NCI-H345 (cell line): ENCODE data around the gene PNMT.
A peak's percentile ranks its signal among the peaks of the same experiment; 100 is the strongest.

ENCODE experiments used
- DNase-seq: peaks from one replicate; lab custom pipeline; 2025; lab: John Stamatoyannopoulos, UW

PNMT gene

DNA sequence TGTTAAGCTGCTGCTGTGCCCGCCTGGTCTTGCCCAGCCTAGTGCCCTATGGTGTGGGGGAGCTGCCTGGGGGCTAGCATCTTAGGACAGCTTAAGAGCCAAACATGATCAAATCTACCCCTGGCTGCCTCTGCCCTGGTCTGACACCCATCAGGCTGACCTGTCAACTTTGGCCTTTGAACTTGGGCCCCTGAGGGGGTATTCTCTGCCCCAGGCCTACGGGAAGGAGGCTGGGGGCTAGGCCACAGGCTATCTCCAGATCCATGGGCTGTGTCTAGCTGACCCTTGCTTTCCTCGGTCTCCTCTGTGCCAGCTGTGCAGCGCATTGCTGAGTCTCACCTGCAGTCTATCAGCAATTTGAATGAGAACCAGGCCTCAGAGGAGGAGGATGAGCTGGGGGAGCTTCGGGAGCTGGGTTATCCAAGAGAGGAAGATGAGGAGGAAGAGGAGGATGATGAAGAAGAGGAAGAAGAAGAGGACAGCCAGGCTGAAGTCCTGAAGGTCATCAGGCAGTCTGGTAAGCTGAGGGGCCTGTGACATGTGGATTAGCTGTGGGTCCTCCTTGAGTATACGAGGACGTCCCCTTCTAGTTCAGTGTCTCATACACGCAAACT is 34.6 kb upstream of the PNMT start:
- no peak for DNase-seq

DNA sequence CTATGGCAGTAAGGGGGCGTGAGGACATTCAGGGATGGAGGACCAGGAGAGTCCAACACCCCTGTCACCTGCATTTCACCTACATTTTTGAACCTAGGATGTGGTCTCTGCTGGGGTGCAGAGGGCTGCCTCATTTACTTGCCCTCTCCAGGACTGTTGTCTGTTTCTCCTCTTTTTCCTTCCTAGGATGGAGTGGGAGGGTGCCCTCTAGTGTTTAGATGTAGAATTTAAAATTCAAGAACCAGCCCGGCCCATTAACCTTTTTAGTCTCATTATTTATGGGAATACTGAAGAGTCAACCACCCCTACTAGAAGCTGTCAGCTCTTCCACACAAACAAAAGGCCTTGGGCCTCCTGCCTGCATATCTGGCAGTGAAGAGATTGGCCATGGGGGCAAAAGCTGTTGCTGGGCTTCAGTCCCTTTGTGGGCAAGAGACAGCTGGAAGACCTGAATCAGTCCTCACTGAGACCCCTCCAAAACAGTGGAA is 33.8 kb upstream of the PNMT start:
- DNase-seq, result peak; percentile 38

DNA sequence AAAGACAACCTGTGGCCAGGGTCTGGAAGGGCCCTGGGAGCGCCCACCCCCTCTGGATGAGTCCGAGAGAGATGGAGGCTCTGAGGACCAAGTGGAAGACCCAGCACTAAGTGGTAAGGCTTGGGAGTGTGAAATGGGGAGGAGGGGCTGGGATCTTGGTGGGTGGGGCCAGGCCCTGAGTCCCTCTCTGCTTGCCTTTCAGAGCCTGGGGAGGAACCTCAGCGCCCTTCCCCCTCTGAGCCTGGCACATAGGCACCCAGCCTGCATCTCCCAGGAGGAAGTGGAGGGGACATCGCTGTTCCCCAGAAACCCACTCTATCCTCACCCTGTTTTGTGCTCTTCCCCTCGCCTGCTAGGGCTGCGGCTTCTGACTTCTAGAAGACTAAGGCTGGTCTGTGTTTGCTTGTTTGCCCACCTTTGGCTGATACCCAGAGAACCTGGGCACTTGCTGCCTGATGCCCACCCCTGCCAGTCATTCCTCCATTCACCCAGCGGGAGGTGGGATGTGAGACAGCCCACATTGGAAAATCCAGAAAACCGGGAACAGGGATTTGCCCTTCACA is 32.6 kb upstream of the PNMT start:
- no peak for DNase-seq

DNA sequence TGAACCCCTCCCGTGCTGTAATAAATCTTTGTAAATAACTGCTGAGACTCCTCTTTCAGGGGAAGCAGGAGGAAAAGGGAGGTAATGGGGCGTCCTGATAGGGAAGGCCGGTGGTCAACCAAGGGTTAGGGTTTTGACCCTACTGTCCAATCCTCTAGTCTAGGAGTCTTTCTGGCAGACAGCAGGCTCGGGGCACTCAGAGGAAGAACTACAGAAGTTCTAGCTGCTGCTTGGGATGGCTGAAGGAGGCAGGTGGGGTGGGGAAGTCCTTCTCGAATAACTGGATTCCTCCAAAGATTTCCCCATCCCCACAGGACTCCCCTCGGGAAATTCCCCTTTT is 31.7 kb upstream of the PNMT start:
- no peak for DNase-seq

DNA sequence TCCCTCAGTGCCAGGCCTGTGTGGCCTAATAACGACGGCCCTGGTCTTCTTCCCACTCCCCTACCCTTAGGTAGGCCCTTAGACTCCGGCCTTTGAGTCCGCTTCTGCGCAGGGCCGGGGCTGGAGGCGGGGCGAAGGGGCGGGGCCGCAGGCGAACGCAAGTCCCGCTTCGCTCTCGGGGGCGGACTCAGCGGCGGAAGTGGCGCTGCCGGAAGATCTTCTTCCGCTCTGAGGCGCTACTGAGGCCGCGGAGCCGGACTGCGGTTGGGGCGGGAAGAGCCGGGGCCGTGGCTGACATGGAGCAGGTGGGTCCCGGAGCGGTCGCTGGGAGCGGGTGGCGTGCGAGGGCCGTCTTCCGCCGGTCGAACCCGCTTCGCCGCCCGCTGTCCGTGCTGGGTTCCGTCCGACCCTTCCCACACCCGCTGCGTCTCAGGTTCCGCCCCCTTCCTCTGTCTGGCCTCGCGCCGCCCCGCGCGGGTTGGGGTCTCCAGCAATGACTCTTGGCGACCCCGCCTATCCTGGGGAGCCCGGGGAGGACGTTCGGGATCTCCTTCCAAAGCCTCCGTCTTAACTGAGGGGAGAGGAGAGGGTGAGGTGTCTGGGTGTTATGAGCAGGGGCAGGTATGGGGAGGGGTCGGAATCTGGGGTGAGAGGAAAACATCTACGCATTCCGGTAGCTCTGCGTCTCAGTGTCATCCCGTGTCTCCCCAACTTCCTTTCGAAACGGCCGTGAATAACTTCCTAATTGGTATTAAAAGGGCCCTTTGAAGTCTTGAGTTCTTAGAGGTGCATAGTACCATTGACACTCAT is 31.1 kb upstream of the PNMT start, which contains the start of gene STARD3:
Gene STARD3 (plus strand): TSS at position 218 of the 810 bp plus-strand sequence. CDS start 16,388 bp downstream, outside the sequence.
- DNase-seq, result peak; percentile 91

DNA sequence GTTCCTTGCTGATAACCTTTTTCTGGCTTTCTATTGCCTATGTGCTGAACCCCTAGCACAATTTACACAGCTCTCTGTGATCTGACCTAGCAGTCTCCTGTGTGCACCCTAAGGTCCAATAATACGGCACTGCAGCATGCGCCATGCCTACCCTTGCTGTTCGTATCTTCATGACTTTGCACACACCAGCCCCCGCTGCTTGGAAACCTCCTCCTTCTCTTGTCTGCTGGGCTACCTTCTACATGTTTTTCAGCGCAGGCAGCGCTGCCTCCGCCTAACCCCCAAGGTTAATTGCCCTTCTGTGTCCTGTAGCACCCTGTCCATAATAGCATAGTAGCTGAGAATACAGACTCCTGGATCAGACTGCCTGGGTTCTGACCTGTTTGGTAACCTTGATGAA is 29.9 kb upstream of the PNMT start:
- no peak for DNase-seq

DNA sequence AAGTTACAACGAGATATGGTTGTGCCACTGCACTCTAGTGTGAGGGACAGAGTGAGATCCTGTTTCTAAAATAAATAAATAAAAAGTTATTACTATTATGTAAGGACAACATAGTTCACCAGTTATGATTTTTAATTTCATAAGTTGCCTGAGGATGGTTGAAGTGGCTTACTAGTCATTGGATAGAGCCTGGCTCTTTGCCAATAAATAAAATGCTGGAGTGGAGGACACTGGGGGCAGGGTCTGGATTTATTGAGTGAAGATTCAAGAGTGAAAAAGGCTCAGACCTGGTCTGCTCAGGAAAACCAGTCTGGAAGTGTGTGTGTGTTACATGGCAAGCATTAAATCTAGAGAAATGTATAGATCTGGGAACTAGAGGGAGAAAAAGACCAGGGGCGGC is 29.2 kb upstream of the PNMT start:
- DNase-seq, result no peak

DNA sequence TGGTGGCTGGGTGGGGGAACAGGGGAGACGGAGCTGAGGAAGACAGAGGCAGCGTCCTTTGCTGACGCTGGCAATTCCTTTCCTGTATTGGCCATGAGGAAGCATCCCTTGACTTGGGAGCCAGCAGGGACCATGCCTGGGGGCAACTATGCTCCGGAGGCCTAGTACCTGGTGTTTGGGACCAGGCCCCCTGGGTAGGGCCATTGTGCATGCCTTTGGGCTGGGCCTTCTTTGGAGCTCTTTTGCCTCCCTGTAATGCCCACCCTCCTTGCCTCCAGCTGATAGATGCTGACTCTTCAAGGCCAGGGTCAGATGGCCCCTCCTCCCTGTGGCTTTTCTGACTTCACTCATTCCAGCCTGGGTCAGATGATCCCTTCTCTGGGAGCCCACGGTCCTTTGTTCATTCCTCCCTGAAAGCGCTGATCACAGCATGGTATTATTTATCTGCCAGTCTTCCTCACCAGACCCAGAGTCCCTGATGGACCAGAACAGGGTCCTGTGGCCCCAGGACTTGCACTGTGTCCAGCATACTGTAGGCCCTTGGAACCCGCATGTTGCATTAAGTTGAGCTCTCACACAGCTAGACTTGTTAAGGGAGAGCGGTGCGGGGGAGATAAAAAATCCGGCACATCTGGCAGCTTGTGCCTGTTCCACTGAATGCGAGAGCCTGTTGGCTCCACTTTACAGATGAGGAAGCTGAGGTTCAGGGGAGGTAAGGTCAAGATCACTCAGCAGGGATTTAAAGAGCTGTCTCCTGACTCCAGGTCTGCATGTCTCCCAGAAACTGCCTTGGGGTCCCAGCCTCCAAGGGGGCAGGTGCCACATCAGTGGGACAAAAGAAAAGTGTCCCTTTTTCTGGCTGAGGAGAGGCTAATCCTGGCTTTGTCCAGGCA is 28.4 kb upstream of the PNMT start:
- DNase-seq, result no peak

DNA sequence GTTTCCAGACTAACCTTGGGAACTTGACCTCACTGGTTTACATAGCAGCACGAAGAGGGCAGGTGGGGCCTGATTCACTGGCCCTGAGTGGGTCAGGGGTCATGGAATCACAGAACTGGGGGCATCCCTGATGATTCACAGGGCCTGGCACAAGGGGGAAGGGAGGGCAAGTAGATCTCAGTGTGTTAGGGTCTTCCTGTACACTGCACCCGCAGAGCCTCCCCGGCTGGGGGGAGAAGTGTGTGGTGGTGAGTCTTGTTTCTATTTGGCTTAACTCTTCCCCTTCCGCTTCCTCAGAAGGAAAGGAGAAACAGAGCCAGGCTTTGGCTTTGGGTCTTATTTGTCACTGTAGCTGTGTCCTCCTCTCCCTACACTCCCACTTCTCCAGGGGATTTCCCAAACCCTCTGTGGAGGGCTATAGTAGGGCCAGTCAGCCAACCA is 27.6 kb upstream of the PNMT start:
- no peak for DNase-seq

DNA sequence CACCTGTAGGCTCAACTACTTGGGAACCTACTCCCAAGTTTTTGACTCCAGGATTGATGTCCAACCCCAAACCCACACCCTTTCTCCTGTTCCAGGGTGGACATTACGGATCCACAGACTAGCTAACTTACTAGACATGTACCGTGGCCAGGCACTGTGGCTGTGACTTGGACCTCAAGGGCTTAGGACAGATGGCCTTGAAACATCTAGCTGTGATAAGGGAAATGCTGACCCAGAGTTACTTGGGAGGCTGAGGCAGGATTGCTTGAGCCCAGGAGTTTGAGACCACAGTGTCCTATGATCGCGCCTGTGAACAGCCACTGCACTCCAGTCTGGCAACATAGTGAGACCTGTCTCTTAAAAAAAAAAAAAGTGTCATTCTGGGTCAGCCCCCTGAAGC is 27.2 kb upstream of the PNMT start:
- no peak for DNase-seq

DNA sequence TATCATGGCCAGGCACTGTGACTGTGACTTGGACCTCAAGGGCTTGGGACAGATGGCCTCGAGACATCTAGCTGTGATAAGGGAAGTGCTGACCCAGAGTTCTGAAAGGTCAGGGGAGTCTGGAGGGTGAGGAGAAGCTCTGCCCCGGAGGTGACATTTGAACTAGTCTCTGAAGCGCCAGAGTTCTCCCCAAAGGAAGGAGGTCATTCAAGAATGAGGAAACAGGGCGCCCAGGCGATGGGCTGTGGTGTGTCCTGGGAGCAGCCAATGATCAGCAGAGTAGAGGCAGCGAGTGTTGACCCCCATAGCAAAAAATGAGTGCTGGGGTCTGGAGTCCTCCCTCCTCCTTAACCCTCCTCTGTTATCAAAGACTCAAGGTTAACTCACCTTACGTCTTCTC is 26.4 kb upstream of the PNMT start:
- DNase-seq, result no peak

DNA sequence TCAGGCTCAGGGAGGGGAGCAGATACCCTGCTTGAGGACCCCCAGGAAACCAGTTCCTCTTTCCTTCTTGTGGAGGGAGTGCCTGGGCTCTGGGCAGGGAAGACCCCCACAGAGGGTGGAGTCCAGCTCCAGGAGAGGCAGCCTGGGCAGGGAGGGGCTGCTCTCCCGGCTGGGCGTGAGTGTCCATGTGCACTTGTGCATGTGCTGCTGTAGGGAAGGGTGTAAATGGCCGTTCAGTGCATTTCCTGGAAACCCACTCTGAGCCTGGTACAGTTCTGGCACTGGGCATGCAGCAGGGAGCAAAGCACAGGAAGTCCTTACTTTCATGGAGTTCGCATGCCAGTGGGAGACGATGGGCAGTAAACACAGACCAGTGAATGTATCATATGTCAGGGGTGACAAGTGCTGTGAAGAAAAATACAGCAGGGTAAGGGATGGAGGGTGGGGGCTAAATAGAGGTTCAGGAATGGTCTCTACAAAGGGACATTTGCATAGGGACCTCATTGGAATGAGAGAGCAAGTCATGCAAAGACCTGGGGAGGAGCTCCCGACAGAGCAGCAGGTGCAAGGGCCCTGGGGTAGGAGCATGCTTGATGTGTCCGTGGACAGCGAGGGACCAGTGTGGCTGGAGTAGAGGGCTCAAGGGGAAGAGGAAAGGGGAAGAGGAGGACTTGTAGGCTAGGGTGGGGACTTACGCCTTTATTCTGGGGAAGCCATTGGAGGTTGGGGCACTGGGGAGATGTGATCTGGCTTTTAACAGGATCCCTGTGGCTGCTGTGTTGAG is 25.8 kb upstream of the PNMT start:
- no peak for DNase-seq

DNA sequence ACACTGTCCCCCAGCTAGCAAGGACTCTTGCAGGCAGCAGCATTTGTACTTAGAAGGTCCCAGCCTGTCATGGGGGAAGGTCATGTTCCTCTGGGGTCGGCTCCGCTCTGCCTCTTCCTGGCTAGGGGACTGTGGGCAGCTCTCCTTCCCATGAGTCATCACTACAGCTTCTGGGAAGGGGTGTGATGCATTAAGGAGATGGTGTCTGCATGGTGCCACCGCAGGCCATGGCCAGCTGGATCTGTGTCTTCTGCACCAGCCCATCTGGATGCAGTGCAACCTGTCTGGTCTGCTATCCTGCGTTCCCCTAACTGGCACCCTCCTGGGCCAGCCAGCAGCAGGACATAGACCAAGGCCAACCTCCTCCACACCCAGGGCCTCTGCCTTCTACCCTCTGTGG is 25.0 kb upstream of the PNMT start:
- DNase-seq, result no peak

DNA sequence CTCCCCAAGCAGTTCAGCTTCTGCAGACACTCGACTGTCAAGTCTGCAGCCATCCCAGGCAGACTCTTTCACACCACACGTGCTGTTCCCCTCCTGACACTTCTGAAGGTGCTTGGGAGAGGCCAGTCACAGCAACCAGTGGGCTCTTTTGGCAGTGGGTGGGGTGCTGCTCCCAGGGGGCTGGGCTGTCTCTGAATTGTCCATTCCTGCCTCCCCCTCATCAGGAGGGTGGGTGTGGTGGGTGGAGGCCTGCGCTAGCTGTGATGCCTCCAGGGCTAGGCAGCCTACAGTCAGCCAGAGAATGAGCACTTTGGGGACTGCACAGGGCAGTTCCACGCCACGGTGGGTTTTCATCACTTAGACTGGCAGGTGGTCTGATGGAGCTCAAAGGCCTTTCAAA is 21.0 kb upstream of the PNMT start:
- DNase-seq, result no peak

DNA sequence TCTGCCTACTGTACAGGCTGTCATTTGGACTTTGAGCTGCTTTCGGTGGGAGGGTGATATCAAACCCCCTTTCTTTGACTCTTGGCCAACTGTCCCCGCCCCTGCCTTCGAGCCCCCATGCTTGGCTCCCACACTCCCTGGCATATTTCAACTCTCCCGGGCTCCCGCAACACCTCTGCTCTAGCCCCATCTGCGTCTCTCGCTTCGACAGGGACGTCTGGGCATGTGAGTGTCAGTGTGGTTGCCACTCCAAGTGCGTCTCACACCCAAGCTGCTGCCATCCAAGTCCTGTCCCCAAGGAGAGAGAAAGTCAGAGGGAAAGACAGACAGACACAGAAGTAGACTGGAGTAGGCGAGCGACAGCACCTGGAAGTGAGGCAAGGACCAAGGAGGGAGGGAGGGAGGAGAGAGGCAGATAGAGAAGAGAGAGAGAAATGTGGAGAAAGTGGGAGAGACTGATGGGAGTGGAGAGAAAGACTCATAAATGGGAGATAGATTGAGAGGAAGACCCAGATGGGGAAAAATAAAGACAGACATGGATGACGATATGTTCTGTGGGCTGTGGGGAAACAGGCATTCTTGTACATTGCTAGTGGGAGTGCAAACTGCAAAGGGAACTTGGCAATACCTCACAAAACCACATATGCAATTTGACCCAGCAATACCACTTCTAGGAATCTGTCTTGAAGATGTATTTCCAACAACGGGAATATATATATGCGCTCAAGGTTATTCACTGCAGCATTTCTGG is 19.5 kb upstream of the PNMT start:
- DNase-seq, result no peak

DNA sequence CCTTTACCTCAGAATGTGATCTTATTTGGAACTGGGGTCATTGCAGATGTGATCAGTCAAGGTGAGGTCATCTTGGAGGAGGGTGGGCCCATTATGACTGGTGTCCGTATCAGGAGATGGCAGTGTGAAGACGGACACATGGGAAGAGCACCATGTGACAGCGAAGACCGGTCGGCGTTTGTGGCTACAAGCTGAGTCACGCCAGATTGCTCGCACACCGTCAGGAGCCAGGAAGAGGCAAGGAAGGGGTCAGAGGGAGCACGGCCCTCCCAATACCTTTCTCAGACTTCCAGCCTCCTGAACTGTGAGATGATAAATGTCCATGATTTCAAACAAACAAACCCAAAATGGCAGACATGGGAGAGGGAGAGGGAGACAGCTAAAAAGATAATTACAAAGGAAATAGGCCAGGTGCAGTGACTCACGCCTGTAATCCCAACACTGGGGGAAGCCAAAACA is 18.1 kb upstream of the PNMT start:
- no peak for DNase-seq

DNA sequence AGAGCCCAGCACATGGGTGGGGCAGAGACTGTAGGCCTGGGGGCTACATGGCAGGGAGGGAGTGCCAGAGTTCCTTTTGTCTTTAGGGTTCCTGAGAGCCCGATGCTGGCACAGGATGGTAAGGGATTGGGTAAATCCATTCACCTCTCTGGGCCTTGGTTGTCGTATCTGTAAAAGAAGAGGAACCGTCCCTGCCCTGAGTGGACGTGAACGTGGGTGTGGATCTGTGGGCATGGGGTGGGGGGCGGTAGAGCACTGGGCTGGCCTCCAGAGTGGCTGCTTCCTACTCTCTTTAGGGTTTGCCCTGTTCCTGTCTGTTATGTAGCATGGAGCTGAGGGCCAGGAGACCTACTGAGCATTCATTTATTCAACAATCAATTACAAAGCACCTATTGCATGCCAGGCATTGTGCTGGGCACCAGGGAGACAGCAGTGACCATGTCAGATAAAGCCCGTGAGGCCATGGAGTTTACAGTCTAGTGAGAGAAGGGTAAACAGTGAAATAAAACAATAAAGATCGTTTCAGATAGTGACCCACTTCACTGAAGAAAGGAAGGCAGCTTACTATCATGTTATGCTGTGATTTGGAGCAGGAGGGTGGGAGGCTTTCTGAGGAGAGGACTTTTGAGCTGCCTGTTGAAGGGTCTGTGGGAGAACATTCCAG is 16.2 kb upstream of the PNMT start:
- DNase-seq, result no peak

DNA sequence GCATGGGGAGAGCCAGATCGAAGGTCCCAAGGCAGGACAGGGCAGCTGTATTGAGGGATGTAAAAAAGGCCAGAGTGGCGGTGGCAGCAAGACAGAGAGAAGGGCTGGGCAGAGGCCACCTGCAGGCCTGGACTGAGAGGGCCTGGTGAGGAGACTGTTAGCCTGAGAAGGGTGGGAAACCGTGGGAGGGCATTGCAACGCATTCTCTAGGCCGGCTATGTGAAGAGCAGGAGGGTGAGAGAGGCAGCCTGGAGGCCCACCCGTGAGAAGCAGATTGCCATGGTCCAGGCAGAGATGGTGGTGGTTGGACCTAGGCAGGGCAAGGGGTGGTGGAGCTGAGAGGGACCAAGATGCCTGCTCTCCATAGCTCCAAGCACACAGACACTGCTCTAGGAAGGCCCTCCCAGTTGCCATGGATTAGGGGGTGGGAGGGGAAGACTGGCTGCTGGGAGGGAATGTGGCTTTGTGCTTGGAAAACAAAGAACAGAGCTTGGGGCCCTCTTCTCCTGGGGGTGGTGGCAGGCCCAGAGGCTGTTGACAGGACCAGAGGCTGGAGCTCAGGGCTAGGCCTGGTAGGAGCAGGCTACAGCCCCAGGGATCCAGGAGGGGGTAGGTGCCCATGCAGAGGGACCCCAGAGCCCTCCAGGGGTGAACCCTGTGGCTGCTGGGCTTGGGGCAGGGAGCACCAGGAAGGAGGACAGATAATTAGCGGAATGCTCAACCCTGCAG is 15.5 kb upstream of the PNMT start:
- no peak for DNase-seq

DNA sequence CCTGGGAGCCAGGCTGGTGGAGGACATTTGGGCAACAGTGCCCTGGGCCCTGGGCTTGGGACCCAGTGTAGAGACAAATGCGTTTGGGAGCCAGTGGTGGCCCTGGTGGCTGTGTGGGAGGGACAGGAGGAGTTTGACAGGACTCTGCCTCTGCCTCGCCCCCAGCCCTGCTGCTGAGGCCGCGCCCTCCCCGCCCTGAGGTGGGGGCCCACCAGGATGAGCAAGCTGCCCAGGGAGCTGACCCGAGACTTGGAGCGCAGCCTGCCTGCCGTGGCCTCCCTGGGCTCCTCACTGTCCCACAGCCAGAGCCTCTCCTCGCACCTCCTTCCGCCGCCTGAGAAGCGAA is 15.0 kb upstream of the PNMT start:
- no peak for DNase-seq
